C4-2B (cell line): Measurements from ENCODE around the gene TTC38.

Experiments
- H3K27ac ChIP-seq: fragments of 450-650 bp; 2 replicates; pipeline ENCODE4 v1.5.1; 2017
- CTCF ChIP-seq: fragments of 450-650 bp; conservative IDR thresholded peaks from 2 replicates; pipeline ENCODE4 v1.5.1; 2017; ENCODE audit warnings: mild to moderate bottlenecking
- ZFX ChIP-seq: fragments of 450-650 bp; IDR thresholded peaks from 2 replicates; pipeline ENCODE4 v1.6.1; 2017

The TTC38 gene

GRCh38 chr22:46229701-46230100 is 38.1 kb upstream of the TTC38 start:
- H3K27ac ChIP-seq, result no peak overlapping the region
- TF ChIP-seq CTCF, result no peak
- TF ChIP-seq ZFX, result no peak

- no peak overlapping the region for H3K27ac ChIP-seq
- TF ChIP-seq CTCF (no peak), ZFX (no peak)
Measured at GRCh38 chr22:46230262-46230901, 37.4 kb upstream of the TTC38 start.

GRCh38 chr22:46233231-46233630 is 34.6 kb upstream of the TTC38 start:
- no peak overlapping the region for H3K27ac ChIP-seq
- TF ChIP-seq CTCF, result no peak
- TF ChIP-seq ZFX, result no peak

GRCh38 chr22:46234969-46235368 is 32.8 kb upstream of the TTC38 start:
- H3K27ac ChIP-seq, result no peak overlapping the region
- TF ChIP-seq ZFX (no peak), CTCF (no peak)

GRCh38 chr22:46237453-46238124 is 30.2 kb upstream of the TTC38 start:
- no peak overlapping the region for H3K27ac ChIP-seq
- TF ChIP-seq ZFX, result no peak
- TF ChIP-seq CTCF, result no peak

GRCh38 chr22:46238541-46238940 is 29.3 kb upstream of the TTC38 start:
- TF ChIP-seq CTCF, result no peak
- TF ChIP-seq ZFX, result no peak
- H3K27ac ChIP-seq, result no peak overlapping the region

GRCh38 chr22:46239261-46240048 is 28.4 kb upstream of the TTC38 start:
- no peak overlapping the region for H3K27ac ChIP-seq

More at GRCh38 chr22:46239261-46240048, 28.4 kb upstream of the TTC38 start:
- TF ChIP-seq CTCF (no peak), ZFX (no peak)
